ENCODE results near the gene SLC22A2.

GRCh38 chr6:160180706-160181105 is 77.9 kb downstream of the SLC22A2 start:
- TF ChIP-seq EZH2 (IDR thresholded peaks at IDR 0.05; ENCODE audit: borderline replicate concordance, low read depth, low read length, severe bottlenecking) (no peak), CTCF (IDR thresholded peaks at IDR 0.05; ENCODE audit: borderline replicate concordance, extremely low read depth, low read length, poor library complexity, severe bottlenecking) (no peak)

All from DND-41 (cell line).